NCI-H526 treated with DMSO at 0.1 percent for 48 hours (cell line): ENCODE data around the gene INPP5F.
"Not testable (repeated sequence)": the region's sequence is repeated elsewhere in the genome, so short reads cannot be mapped to it uniquely, and the experiment has no call there.

Experiments used
- DNase-seq: peaks from one replicate; lab custom pipeline; 2025; lab: John Stamatoyannopoulos, UW

Gene INPP5F

GRCh38 chr10:119742947-119743648 is 17.2 kb downstream of the INPP5F start:
- DNase-seq = no peak

GRCh38 chr10:119747940-119748339 is 22.1 kb downstream of the INPP5F start:
- DNase-seq = no peak

- DNase-seq = no peak
These were observed 23.0 kb downstream of the INPP5F start for GRCh38 chr10:119748871-119749270.

- no peak for DNase-seq
These were observed 23.6 kb downstream of the INPP5F start for GRCh38 chr10:119749455-119749854.

- peak; percentile 44 for DNase-seq
These were observed 24.8 kb downstream of the INPP5F start for GRCh38 chr10:119750391-119751230.

GRCh38 chr10:119753309-119753708 is 27.5 kb downstream of the INPP5F start:
- no peak for DNase-seq

GRCh38 chr10:119754085-119754484 is 28.2 kb downstream of the INPP5F start:
- DNase-seq = no peak

DNA sequence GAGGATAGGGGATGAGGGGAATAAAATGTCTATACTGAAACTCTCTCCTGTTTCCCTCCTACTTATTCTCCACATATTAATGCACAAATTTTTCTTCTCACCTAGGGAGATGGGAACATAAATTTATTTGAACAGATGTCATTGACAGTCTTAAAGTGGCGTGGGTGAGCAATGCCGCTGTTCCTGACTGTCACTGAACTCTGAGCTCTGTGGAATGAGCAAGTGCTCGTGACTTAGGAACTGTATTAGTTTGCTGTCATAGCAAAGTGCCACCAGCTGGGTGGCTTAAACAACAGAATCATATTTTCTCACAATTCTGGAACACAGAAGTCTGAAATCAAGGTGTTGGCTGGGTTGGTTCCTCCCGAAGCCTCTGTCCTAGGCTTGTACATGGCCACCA is 29.1 kb downstream of the INPP5F start:
- DNase-seq = no peak

- no peak for DNase-seq
These were observed 29.6 kb downstream of the INPP5F start for GRCh38 chr10:119755446-119755845.

DNA sequence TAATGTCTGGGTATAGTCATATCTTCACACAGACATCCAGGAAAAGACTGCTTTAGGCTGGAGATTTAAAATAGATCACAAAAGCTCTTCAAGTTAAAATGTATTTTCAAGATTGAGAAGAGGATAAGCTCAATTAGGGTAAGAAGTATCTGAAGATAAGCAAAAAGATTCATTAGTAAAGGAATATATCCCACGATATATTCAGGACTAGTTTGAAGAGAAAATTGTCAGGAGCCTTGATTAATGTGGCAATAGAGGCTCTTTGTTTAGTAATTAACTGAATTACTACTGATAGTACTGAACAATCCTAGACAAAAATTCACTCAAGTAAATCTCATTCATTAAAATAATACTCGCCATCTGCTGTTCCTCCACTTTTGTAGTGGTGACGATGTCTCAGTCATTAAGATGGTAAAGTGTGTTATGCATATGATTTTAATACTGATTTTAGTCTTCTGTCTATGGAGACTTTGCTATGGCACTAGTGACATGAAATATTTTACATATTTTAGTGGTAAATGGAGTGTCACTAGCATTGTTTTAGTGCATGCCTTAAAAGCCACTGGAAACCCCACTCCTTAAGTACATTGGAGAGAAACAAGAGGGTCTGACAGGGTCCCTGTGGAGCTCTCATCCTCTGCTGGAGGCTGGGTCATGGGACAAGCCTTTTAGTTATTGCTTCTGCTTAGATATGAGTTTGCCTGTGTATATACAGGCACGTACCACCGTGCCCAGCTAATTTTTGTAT is 32.8 kb downstream of the INPP5F start:
- DNase-seq = no peak

- no peak for DNase-seq
These were observed 34.0 kb downstream of the INPP5F start for GRCh38 chr10:119759832-119760231.

DNA sequence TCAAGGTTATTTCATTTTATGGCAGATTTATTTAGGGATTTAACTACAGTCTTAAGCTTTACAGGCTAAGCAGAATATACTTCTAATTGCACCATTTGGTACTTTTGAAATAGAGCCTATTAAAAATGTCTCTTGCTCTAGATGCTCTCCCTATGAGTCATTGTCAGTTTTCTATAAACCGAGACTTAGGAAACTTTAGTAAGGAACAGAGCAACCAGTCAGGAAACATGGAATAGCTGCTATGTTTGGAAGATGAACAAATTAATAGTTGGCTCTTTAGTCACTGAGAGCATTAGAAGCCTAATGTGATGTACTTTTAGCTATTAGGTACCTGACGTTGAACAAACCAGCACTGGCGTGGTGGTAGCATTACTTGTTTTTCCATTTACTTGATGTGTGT is 35.3 kb downstream of the INPP5F start:
- no peak for DNase-seq

DNA sequence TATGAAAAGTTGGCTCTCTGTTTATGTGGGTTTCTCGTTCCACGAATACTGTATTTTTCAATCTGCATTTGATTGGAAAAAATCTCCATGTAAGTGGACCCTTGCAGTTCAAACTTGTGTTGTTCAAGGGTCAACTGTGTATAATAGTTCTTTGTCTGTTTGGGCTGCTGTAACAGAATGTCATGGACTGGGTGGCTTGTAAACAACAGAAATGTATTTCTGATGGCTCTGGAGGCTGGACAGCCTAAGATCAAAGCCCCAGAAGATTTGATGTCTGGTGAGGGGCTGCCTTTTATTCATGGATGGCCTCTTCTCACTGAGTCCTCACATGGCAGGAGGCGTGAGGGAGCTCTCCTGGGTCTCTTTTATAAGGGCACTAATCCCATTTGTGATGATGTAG is 36.2 kb downstream of the INPP5F start:
- no peak for DNase-seq

GRCh38 chr10:119762805-119763798 is 37.3 kb downstream of the INPP5F start:
- DNase-seq = no peak

DNA sequence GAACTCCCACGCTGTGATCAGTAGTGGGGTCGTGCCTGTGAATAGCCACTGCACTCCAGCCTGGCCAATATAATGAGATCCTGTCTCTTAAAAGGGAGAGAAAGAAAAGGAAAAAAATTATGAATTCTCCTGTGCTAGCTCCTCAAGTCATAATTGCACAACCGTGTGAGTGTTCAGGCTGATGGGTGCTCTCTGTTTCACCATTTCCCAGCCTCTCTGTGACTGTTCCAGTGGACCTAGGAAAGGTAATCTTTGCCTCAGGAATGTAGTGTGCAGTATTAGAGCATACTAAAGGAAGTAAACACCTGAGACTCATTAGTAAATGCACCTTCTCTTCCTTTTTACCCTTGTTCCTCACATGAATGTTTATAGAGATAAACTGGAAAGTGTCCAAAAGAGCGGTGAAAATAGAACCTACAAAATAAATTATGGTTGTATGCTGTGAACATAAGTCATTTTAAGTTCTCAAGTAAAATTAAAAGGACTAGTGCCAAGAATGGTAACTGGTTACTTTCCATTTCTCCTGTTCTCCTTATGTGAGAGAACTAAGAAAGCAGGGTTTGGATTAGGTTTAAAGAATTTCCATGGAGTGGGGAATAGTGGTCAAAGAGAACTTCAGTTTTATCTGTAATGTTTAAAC is 42.7 kb downstream of the INPP5F start:
- no peak for DNase-seq

- DNase-seq = no peak
These were observed 44.0 kb downstream of the INPP5F start for GRCh38 chr10:119769886-119770285.

- no peak for DNase-seq
These were observed 45.1 kb downstream of the INPP5F start for GRCh38 chr10:119770928-119771327.

- no peak for DNase-seq
These were observed 46.5 kb downstream of the INPP5F start for GRCh38 chr10:119772334-119772733.

- DNase-seq = not testable (repeated sequence)
These were observed 47.2 kb downstream of the INPP5F start for GRCh38 chr10:119773041-119773440.

- DNase-seq = no peak
These were observed 49.7 kb downstream of the INPP5F start for GRCh38 chr10:119775529-119775928.

GRCh38 chr10:119776536-119776935 is 50.7 kb downstream of the INPP5F start:
- no peak for DNase-seq
